Measurements from ENCODE around the gene SEMA3E.

DNA sequence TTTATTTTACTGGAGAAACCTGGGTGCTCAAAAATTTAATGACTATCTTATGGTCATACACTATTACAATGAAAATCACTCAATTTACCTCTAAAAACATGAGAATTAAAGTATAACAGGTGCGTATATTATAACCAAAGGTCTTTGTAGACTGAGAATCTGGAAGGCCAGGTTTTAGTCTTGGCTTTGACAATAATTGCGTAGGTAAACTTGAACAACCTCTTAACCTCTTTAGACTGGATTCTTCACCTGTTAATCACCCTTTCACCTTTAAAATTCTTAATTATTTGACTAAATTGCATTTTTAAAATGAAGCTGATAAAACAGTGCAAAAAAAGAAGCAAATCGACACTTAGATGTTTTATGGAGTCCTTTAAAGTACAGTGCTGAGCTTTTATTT, 156.1 kb downstream of the SEMA3E start:
- TF ChIP-seq EZH2 (IDR thresholded peaks at IDR 0.05) (no peak), POLR2AphosphoS5 (IDR thresholded peaks at IDR 0.05; ENCODE audit: borderline replicate concordance, low read depth, low read length) (no peak)
